GM19099 (cell line): ENCODE data around the gene PTN.

Experiments used
- POLR2A ChIP-seq: IDR thresholded peaks from 3 replicates; pipeline ENCODE4 v1.6.1; 2011; ENCODE audit warnings: low read depth; ENCODE audit not compliant: insufficient read length; ENCODE audit errors: extremely low read depth

PTN gene

GRCh38 chr7:137331378-137331777, 12.2 kb downstream of the PTN start:
- TF ChIP-seq POLR2A = no peak

GRCh38 chr7:137329411-137329810, 14.1 kb downstream of the PTN start:
- no peak for TF ChIP-seq POLR2A

DNA sequence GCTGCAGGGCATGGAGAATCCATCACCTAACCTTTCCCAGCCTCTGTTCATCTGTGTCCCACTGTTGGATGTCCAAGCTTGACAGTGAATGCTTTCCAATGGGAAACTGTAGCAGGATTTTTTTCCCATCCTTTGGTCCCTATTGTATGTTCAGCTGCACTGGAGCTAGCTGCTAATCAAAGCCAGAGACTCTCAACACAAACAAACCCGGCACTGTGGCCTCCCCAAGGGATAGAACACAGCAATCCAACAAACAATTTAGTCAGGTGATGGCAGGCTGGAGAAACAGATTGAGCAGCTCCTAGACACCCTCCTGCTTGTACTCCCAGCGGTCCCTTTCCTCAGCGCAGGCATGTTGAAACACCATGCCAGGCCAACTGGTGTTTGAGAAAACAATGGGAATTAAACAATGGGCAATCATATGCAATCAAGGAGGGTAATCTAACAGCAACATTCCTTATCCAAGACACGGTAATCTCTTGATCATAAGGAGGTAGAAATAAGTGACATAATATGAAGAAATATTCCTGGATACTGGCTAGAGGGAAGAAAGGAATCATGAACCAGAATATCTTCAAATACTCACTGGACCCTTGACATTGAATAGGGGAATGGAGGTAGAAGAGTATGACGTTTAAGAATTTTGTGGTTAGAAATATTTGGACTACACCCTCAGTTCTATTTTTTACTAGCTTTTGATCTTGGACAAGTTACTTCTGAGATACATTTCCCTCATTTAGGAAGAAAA, 15.0 kb downstream of the PTN start:
- TF ChIP-seq POLR2A = no peak

GRCh38 chr7:137325927-137326326, 17.6 kb downstream of the PTN start:
- no peak for TF ChIP-seq POLR2A

GRCh38 chr7:137324796-137325696, 18.5 kb downstream of the PTN start:
- no peak for TF ChIP-seq POLR2A

DNA sequence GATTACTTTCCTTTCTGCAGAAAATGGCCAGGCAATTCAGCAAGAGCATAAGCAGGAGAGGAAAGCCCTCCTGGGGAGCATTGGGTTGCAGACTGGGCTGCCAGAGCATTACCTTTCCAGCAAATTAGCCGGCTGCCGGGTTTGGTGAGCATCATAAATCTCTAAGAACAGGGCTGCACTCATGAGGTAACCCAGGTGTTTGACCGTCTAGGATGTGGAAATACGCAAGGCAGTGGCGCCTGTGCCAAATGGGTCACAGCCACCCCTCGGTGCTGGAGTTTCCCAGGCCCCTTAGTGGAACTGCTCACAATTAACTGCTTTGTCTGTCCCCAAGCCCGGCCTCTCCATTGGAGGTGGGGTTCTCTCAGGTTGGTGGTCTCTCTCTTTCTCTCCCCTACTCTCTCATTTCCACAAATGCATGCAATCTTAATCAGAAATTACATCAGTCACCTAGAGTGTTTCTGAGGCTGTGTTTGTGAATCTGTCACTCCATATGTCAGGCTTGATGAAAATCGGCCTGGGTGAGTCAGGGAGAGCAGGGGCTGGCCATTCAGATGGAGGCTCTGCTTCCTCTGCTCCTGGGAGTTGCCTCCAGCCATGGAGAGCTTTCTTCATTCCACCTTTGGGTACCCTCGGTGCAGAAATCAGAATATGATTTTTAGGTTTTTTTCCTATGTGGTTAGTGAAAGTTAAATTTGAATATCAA, 26.7 kb downstream of the PTN start:
- TF ChIP-seq POLR2A = no peak

DNA sequence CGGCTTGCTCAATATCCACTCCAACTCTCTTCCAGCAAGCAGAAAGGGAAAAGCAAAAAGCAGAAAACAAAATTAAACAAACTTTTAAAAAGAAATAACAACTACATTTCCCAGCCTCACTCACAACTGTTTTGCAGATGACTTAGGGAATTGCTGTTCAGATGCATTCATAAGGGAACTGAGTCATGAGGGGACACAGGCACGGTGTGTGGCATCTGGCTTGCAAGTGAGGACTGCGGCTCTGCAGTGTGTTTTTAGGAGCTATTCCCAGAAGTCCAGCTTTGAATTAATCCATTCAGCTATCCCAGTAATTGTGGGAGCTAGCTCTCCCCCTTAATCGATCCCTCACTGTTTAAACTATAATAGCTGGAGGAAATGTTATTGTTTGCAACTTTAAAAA, 30.3 kb downstream of the PTN start:
- TF ChIP-seq POLR2A = no peak

- no peak for TF ChIP-seq POLR2A
Measured at GRCh38 chr7:137306748-137307147, 36.8 kb downstream of the PTN start.

DNA sequence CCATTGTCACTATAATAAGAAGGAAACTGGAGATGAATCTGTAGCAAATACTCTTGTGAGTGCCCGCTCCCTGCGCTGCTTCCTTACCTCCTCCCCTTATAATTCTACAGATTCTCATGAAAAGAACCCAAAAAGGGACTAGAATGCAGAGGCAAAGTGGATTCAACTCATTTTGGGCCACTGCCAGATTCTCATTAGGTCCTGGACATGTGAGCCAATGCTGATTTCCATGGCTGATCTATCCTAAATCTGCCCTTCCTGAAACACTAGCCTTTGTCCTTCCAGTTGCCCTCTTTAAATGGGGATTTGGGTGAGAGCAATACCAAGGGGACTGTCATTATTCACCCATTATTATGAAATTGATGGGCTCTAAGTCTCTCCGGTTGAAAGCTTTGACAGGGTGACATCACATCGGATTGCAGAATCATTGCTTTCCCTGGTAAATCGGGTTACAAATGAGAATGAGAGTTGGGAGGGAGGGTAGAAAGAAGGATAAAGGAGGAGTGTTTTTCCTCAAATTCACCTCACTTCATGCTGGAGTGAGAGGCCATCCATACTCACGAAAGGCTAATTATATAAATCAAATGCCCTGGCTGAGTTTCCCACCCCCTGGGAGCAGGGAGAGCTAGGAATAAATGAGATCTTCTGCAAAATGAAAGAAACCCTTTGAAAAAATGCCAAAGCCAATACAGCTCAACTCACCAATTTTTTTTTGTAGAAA, 37.5 kb downstream of the PTN start:
- TF ChIP-seq POLR2A = no peak

- TF ChIP-seq POLR2A = no peak
Measured at GRCh38 chr7:137304624-137305235, 38.8 kb downstream of the PTN start.

DNA sequence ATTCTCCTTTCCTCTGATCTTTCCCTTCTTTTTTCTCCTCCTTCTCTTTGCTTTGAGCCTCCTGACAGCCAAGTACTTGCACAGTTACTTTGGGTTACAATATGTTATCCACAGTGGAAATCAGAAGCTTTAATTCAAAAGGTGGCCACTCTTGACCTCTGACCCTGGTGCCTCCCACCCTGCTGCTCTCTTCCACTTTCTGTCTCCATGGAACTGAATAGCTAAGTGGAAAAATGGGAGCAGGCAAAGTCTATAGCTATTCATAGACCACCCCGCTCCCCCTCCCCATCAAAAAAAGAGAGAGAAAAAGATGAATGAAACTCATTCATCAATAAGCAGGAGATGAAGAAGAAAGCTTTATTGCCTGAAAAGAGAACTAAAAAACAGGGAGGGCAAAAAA, 39.4 kb downstream of the PTN start:
- TF ChIP-seq POLR2A = no peak

DNA sequence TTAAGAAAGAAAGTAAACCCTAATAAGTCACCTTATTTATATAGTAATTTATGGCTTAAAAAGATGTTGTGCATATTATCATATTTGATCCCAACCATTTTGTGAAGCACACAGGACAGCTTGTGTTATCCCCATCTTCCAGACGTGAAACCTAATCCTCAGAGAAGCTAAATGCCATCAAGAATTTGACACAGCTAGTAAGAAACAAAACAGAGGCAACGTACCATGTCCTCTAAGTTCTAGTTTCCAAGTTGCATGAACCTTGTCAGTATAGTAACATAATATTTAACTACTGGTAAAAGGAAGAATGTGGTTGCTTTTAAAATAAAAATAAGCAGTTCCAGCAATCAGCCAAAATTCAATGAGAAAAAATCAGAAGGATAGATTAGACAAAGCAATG, 41.5 kb downstream of the PTN start:
- no peak for TF ChIP-seq POLR2A

DNA sequence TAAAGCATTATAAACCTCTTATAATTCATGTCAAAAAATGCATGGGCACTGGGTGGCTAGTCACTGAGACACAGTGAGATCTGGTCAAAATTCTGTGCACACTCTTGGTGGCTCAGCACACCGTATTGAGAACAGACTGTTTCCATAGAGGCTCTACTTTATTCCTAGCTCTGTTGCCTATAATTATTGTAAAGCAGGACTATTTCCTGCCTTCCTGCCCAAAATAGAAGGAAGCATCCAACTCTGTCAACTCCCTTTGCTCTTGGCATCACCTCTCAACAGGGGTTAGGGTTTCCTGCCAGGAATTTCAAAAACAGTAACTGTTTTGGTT, 45.1 kb downstream of the PTN start:
- TF ChIP-seq POLR2A = no peak

GRCh38 chr7:137297551-137298463, 45.7 kb downstream of the PTN start:
- TF ChIP-seq POLR2A = no peak

- TF ChIP-seq POLR2A = no peak
Measured at GRCh38 chr7:137296576-137296975, 47.0 kb downstream of the PTN start.
